T follicular helper cell (primary cell): Measurements from ENCODE around the gene CHGA.

ENCODE experiments used
- DNase-seq: peaks from one replicate; pipeline ENCODE4 v3.0.0-alpha.2; 2020; ENCODE audit warnings: low read depth

CHGA gene

GRCh38 chr14:92980866-92981265, 57.9 kb downstream of the CHGA start:
- no peak for DNase-seq

GRCh38 chr14:92981726-92982125, 58.8 kb downstream of the CHGA start:
- DNase-seq: no peak

GRCh38 chr14:92982956-92983355, 60.0 kb downstream of the CHGA start:
- no peak for DNase-seq

- no peak for DNase-seq
These were observed 61.3 kb downstream of the CHGA start for GRCh38 chr14:92984082-92984788.
